PC-3 (cell line): ENCODE data around the gene IBA57. TPM values are rescaled to one million over a fixed set of nuclear protein-coding genes. Genes with fewer than 3 reads are reported as not detected.

Source experiments
- ATAC-seq: fragments of 200-7000 bp; cut with Tn5 transposase; 2 replicates; pipeline ENCODE4 v1.9.1; 2020; ENCODE audit warnings: mild to moderate bottlenecking, moderate library complexity
- BruUV-seq: library from RNA; stranded (reverse); fragments of 400-500 nt; replicated peaks from 2 replicates; lab custom pipeline; 2021; lab: Mats Ljungman, UMichigan
- CTCF ChIA-PET: fragments of 300-600 bp; sonication (Branson Sonifier 250); formaldehyde crosslinking; loops from one replicate; lab custom pipeline; 2022; ENCODE audit warnings: antibody characterized with exemption; lab: Charles Lee
- POLR2A ChIA-PET: fragments of 300-600 bp; sonication (Branson Sonifier 250); formaldehyde crosslinking; loops from one replicate; lab custom pipeline; 2022; ENCODE audit warnings: antibody characterized with exemption; ENCODE audit not compliant: unreplicated experiment; lab: Charles Lee
- DNase-seq: peaks from one replicate; pipeline ENCODE4 v3.0.0-alpha.2; 2015
- H2AFZ ChIP-seq: fragments of 300-600 bp; sonication (generic); 2 replicates; pipeline ENCODE4 v1.6.0; 2016; ENCODE audit warnings: antibody characterized with exemption, low read length
- H3F3A ChIP-seq: fragments of 300-600 bp; sonication (generic); one replicate; pipeline ENCODE4 v1.6.0; 2017; ENCODE audit warnings: antibody characterized with exemption, low read length, control low read depth, mild to moderate bottlenecking; ENCODE audit not compliant: unreplicated experiment
- H3K27ac ChIP-seq: fragments of 300-600 bp; sonication (generic); 2 replicates; pipeline ENCODE4 v1.5.1; 2016; ENCODE audit warnings: mild to moderate bottlenecking, low read length
- H3K27me3 ChIP-seq: fragments of 300-600 bp; sonication (generic); 2 replicates; pipeline ENCODE4 v1.6.1; 2016; ENCODE audit warnings: low read length, mixed read lengths
- H3K36me3 ChIP-seq: fragments of 300-600 bp; sonication (generic); 2 replicates; pipeline ENCODE4 v1.6.1; 2016; ENCODE audit warnings: low read depth, mixed run types, low read length, mixed read lengths
- H3K4me1 ChIP-seq: fragments of 300-600 bp; sonication (generic); 2 replicates; pipeline ENCODE4 v1.5.1; 2016; ENCODE audit warnings: low read length; ENCODE audit not compliant: insufficient read depth
- H3K4me2 ChIP-seq: fragments of 300-600 bp; sonication (generic); 2 replicates; pipeline ENCODE4 v1.6.0; 2016; ENCODE audit warnings: low read length
- H3K4me3 ChIP-seq: fragments of 300-600 bp; sonication (generic); 2 replicates; pipeline ENCODE4 v1.5.1; 2016; ENCODE audit warnings: mild to moderate bottlenecking, low read length, mixed read lengths
- H3K79me2 ChIP-seq: fragments of 300-600 bp; sonication (generic); 2 replicates; pipeline ENCODE4 v1.6.1; 2017; ENCODE audit warnings: low read length, mixed read lengths
- H3K9ac ChIP-seq: fragments of 300-600 bp; sonication (generic); 2 replicates; pipeline ENCODE4 v1.6.0; 2016; ENCODE audit warnings: mild to moderate bottlenecking, low read length
- H3K9me2 ChIP-seq: fragments of 300-600 bp; sonication (generic); replicated peaks from 2 replicates; pipeline ENCODE4 v1.6.1; 2016; ENCODE audit warnings: mixed run types, low read length, mixed read lengths
- H3K9me3 ChIP-seq: fragments of 300-600 bp; sonication (generic); 2 replicates; pipeline ENCODE4 v1.6.1; 2016; ENCODE audit warnings: low read length, mixed read lengths
- H4K20me1 ChIP-seq: fragments of 300-600 bp; sonication (generic); 2 replicates; pipeline ENCODE4 v1.6.1; 2016; ENCODE audit warnings: low read length, mixed read lengths
- EZH2 ChIP-seq: fragments of 300-600 bp; sonication (generic); IDR thresholded peaks from one replicate; pipeline ENCODE4 v1.6.1; 2017; ENCODE audit warnings: antibody characterized with exemption, mild to moderate bottlenecking, low read length; ENCODE audit not compliant: unreplicated experiment
- EZH2phosphoT487 ChIP-seq: fragments of 300-600 bp; sonication (generic); IDR thresholded peaks from 2 replicates; pipeline ENCODE4 v1.6.1; 2018; ENCODE audit warnings: mild to moderate bottlenecking, antibody characterized with exemption, low read length, borderline replicate concordance
- intact Hi-C: fragments of 100-400 bp; cut with micrococcal nuclease; formaldehyde crosslinking; loops from 2 replicates; pipeline ENCODE4 v1.9.0; 2023
- total RNA-seq: library from RNA; depleted of rRNA; stranded (reverse); fragments of >200 nt; gene quantifications from 2 replicates; pipeline ENCODE4 v1.2.3, GENCODE V29; 2014
- TF ChIP-seq, protein P1 (sequence below): fragments of 300-600 bp; sonication (generic); conservative IDR thresholded peaks from 2 replicates; pipeline ENCODE4 v1.5.1; 2017; ENCODE audit warnings: antibody characterized with exemption, low read depth, mild to moderate bottlenecking, low read length

Gene IBA57
- total RNA-seq, 1 experiment from 2014 or later: 18.3 TPM

DNA sequence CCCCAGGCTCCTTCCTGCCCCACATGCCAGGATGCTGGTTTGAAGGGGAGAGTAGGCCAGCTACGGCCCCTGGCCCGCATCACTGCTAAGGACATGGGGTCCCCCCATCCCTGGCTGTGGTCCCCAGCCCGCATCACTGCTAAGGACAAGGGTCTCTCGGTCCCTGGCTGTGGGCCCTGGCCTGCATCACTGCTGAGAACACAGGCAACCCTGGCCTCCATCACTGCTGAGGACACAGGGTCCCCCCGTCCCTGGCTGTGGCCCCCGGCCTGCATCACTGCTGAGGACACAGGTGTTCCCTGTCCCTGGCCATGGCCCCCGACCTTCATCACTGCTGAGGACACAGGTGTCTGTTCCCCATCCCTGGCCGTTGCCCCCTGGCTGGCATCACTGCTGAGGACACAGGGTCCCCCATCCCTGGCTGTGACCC, 41.8 kb downstream of the IBA57 start:
- Histone ChIP-seq H3K9me2 (no peaks in the 10 kb centered on the region), H3K27ac (no peak overlapping the region), H3K9me3 (no peaks in the 10 kb centered on the region), H3F3A (no peaks in the 10 kb centered on the region), H3K27me3 (no peaks in the 10 kb centered on the region), H3K4me2 (no peak overlapping the region), H3K4me3 (no peak overlapping the region), H3K9ac (no peak overlapping the region), H3K4me1 (no peaks in the 10 kb centered on the region), H4K20me1 (no peaks in the 10 kb centered on the region), H3K79me2 (no peaks in the 10 kb centered on the region), H3K36me3 (no peaks in the 10 kb centered on the region), H2AFZ (no peak overlapping the region)
- TF ChIP-seq EZH2phosphoT487 (no peak), EZH2 (no peak)
- TF ChIP-seq, protein P1, sequence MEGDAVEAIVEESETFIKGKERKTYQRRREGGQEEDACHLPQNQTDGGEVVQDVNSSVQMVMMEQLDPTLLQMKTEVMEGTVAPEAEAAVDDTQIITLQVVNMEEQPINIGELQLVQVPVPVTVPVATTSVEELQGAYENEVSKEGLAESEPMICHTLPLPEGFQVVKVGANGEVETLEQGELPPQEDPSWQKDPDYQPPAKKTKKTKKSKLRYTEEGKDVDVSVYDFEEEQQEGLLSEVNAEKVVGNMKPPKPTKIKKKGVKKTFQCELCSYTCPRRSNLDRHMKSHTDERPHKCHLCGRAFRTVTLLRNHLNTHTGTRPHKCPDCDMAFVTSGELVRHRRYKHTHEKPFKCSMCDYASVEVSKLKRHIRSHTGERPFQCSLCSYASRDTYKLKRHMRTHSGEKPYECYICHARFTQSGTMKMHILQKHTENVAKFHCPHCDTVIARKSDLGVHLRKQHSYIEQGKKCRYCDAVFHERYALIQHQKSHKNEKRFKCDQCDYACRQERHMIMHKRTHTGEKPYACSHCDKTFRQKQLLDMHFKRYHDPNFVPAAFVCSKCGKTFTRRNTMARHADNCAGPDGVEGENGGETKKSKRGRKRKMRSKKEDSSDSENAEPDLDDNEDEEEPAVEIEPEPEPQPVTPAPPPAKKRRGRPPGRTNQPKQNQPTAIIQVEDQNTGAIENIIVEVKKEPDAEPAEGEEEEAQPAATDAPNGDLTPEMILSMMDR: no peak
- intact Hi-C loops: no loop called here
- BruUV-seq: no TSS peak
- ChIA-PET CTCF (no interaction called here), POLR2A (no interaction called here)
- ATAC-seq (no peak), DNase-seq (no peak)

DNA sequence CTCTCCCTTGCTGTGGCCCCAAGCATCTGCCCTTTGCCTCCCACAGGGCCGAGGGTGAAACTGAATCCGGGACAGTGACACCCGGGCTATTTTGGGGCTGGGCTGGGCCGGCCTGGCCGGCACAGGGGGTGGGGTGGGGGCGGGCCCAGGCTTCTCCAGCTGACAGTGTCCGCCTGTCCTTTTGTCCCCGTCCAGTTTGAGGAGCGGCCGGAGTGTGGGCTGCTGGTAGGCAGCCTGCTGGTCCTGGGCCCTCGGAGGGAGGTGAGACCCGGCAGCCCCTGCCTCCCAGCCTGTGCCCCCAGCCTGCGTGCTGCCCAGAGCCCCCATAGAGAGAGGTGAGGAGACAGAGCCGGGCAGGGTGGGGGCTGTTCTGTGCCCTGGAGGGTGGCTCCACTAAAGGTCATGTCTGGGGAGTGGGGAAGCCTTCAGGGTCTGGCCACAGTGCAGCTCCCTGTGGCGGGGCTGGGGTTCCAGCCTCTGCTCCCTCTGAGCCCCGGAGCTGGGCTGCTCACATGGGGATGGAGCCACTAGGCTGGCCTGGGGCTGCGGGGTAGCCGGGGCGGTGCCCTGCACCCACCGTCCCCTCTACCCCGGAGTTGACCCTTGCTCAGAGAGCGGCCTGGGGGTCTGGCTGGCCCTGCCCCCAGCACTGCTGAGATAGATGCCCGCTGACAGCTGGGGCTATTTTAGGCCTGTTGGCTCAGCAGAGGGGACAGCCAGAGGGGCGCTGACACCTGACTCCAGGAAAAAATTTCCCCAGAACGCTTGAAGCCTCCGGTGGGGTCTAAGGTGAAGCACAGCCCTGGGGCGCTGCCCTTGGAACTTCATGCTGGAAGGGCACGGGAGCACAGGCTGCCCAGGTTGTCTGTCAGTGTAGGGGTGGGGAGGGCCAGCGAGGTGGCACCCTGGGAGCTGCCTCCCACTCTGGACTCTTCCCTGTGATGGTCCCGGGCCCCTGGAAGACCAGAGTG, 42.5 kb downstream of the IBA57 start, which contains the start of gene OBSCN:
Gene OBSCN, plus strand, starts transcription at position 194 of the 971 bp plus-strand sequence. CDS start 3,740 bp downstream, outside the sequence.
- no peaks in the 10 kb centered on the region for H3K79me2 ChIP-seq
- H3K9me3 ChIP-seq: no peaks in the 10 kb centered on the region
- no peak within 1 kb of the TSS for H3K27ac ChIP-seq
- H3K4me2 ChIP-seq: no peak within 1 kb of the TSS
- intact Hi-C loops: no loop called here
- CTCF ChIA-PET: no interaction called here
- no peaks in the 10 kb centered on the region for H3F3A ChIP-seq
- H3K4me1 ChIP-seq: no peaks in the 10 kb centered on the region
- H3K36me3 ChIP-seq: no peaks in the 10 kb centered on the region
- no peak for ATAC-seq
- H4K20me1 ChIP-seq: no peaks in the 10 kb centered on the region
- no peak within 1 kb of the TSS for H3K9ac ChIP-seq
- POLR2A ChIA-PET: no interaction called here
- no peak within 1 kb of the TSS for H2AFZ ChIP-seq
- BruUV-seq: no TSS peak
- TF ChIP-seq, protein P1: no peak
- TF ChIP-seq EZH2 (no peak), EZH2phosphoT487 (no peak)
- H3K9me2 ChIP-seq: no peaks in the 10 kb centered on the region
- H3K4me3 ChIP-seq: no peak within 1 kb of the TSS
- no peaks in the 10 kb centered on the region for H3K27me3 ChIP-seq
- DNase-seq: no peak
